Activated CD4-positive, alpha-beta memory T cell treated with anti-CD3 and anti-CD28 coated beads for 36 hours (primary cell): Measurements from ENCODE around the gene OR5AU1. TPM values are rescaled to one million over a fixed set of nuclear protein-coding genes. Genes with fewer than 3 reads are reported as not detected.

Experiments
- CTCF ChIA-PET: fragments of 350-600 bp; sonication (Branson Sonifier 250); formaldehyde crosslinking; loops from one replicate; lab custom pipeline; 2021; ENCODE audit warnings: antibody characterized with exemption, inconsistent platforms; lab: Charles Lee
- POLR2A ChIA-PET: fragments of 350-600 bp; sonication (Branson Sonifier 250); formaldehyde crosslinking; loops from one replicate; lab custom pipeline; 2021; ENCODE audit warnings: antibody characterized with exemption; lab: Charles Lee
- DNase-seq: peaks from one replicate; pipeline ENCODE4 v3.0.0-alpha.2; 2020
- H3K27ac Mint-ChIP-seq: one replicate; pipeline ENCODE4 v1.8.0; 2021; ENCODE audit warnings: mixed read lengths
- H3K27me3 Mint-ChIP-seq: one replicate; pipeline ENCODE4 v1.8.0; 2021; ENCODE audit warnings: mixed read lengths
- H3K36me3 Mint-ChIP-seq: one replicate; pipeline ENCODE4 v1.8.0; 2021; ENCODE audit warnings: mixed read lengths
- H3K4me1 Mint-ChIP-seq: one replicate; pipeline ENCODE4 v1.8.0; 2021; ENCODE audit warnings: low read depth, mixed read lengths
- H3K4me3 Mint-ChIP-seq: one replicate; pipeline ENCODE4 v1.8.0; 2021; ENCODE audit warnings: mild to moderate bottlenecking, mixed read lengths
- H3K9me3 Mint-ChIP-seq: one replicate; pipeline ENCODE4 v1.8.0; 2021; ENCODE audit warnings: mixed read lengths
- intact Hi-C: fragments of 100-400 bp; cut with micrococcal nuclease; formaldehyde crosslinking; loops from one replicate; pipeline ENCODE4 v1.15.1; 2023
- total RNA-seq, 2 experiments: library from RNA; stranded (reverse); gene quantifications; one replicate each; pipeline ENCODE4 v1.2.3, GENCODE V29; 2021

Gene OR5AU1
- total RNA-seq, 2 experiments from 2014 or later = not detected

DNA sequence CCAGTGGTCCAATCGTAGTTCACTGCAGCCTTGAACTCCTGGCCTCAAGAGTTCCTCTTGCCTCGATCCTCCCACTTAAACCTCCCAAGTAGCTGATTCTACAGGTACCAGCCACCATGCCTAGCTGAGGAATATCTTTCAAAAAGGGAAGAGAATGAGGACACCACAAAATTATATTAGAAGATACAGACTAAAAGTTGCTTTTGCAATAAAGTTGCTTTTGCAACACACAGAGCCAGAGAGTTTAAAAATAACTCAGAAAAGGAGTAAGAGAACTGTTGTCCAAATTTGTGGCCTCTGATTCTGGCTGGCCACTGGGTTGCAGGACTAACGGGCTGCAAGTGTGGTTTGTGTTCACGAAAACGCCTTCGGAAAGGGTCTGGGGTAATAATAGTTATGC is 35.2 kb downstream of the OR5AU1 start:
- H3K27ac Mint-ChIP-seq = no peak overlapping the region

GRCh38 chr14:21118933-21119332 is 36.9 kb downstream of the OR5AU1 start:
- Mint-ChIP-seq H3K4me1 (no peaks in the 10 kb centered on the region), H3K4me3 (no peak overlapping the region), H3K9me3 (no peaks in the 10 kb centered on the region), H3K27me3 (peaks cover 9% of the 10 kb centered on the region), H3K36me3 (no peaks in the 10 kb centered on the region), H3K27ac (no peak overlapping the region)
- ChIA-PET POLR2A (no interaction called here), CTCF (interaction anchor here (1.0 kb wide), 1 partner anchor 104 kb away, joined by 3 read pairs; no protein-coding TSS in a partner anchor)
- no peak for DNase-seq
- intact Hi-C loops = no loop called here

More for the DNA sequence above, 35.2 kb downstream of the OR5AU1 start:
- ChIA-PET POLR2A (no interaction called here), CTCF (interaction anchor here (1.2 kb wide), 1 partner anchor 15 kb away, joined by 3 read pairs; no protein-coding TSS in a partner anchor)
- peaks cover 12% of the 10 kb centered on the region for H3K27me3 Mint-ChIP-seq
- intact Hi-C loops = no loop called here
- H3K9me3 Mint-ChIP-seq = peaks cover 5% of the 10 kb centered on the region
- H3K4me3 Mint-ChIP-seq = no peak overlapping the region
- H3K36me3 Mint-ChIP-seq = peaks cover 2% of the 10 kb centered on the region
- no peak for DNase-seq
- H3K4me1 Mint-ChIP-seq = no peaks in the 10 kb centered on the region

GRCh38 chr14:21113369-21113768 is 42.5 kb downstream of the OR5AU1 start:
- no peak for DNase-seq
- Mint-ChIP-seq H3K27me3 (peaks cover 3% of the 10 kb centered on the region), H3K27ac (no peak overlapping the region), H3K4me1 (peaks cover 19% of the 10 kb centered on the region), H3K9me3 (no peaks in the 10 kb centered on the region), H3K4me3 (no peak overlapping the region), H3K36me3 (peaks cover 1% of the 10 kb centered on the region)
- intact Hi-C loops = no loop called here
- CTCF ChIA-PET = interaction anchor here (0.9 to 1.3 kb wide), 3 partner anchors 10 to 99 kb away, joined by 3 to 8 read pairs (median 4); no protein-coding TSS in a partner anchor
- POLR2A ChIA-PET = no interaction called here

GRCh38 chr14:21112255-21112654 is 43.6 kb downstream of the OR5AU1 start:
- CTCF ChIA-PET = interaction anchor here (1.0 to 2.2 kb wide), 4 partner anchors 9 to 98 kb away, joined by 3 to 8 read pairs (median 4); no protein-coding TSS in a partner anchor
- no peak overlapping the region for H3K4me3 Mint-ChIP-seq
- H3K4me1 Mint-ChIP-seq = peaks cover 19% of the 10 kb centered on the region
- DNase-seq = no peak
- no peaks in the 10 kb centered on the region for H3K27me3 Mint-ChIP-seq
- no peaks in the 10 kb centered on the region for H3K9me3 Mint-ChIP-seq
- peaks cover 1% of the 10 kb centered on the region for H3K36me3 Mint-ChIP-seq
- H3K27ac Mint-ChIP-seq = no peak overlapping the region
- intact Hi-C loops = no loop called here
- POLR2A ChIA-PET = no interaction called here

GRCh38 chr14:21109377-21110138 is 46.3 kb downstream of the OR5AU1 start:
- intact Hi-C loops = loop anchor here (10.0 kb wide), 1 partner anchor 655 kb away; the partner anchor contains the start of genes APEX1 and OSGEP
- POLR2A ChIA-PET = no interaction called here
- CTCF ChIA-PET = interaction anchor here (0.7 to 12.5 kb wide), 7 partner anchors 14 to 817 kb away, joined by 3 to 334 read pairs (median 9); no protein-coding TSS in a partner anchor
- H3K36me3 Mint-ChIP-seq = peaks cover 1% of the 10 kb centered on the region
- no peak overlapping the region for H3K4me3 Mint-ChIP-seq
- H3K4me1 Mint-ChIP-seq = peaks cover 32% of the 10 kb centered on the region
- no peaks in the 10 kb centered on the region for H3K27me3 Mint-ChIP-seq
- peak overlapping the region; percentile 81 for H3K27ac Mint-ChIP-seq
- peak; percentile 82 for DNase-seq
- H3K9me3 Mint-ChIP-seq = no peaks in the 10 kb centered on the region

DNA sequence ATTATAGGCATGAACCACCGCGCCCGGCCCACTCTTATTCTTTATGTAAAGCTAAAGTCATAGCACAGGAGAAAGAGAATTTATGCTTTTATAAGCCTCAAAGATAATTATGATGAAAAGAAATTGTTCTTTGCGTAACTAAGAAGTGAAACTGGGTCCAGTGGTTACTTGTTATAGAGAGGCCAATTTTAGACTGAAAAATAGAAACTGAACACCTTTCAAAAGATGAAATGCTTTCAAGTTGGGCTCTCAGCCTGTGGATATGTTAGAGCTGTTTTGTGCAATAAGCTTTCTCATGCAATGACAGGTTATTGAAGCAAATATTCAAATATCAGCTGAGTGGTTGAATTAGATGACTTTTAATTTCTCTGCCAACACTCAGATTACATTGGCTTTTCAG is 47.1 kb downstream of the OR5AU1 start:
- H3K27me3 Mint-ChIP-seq = no peaks in the 10 kb centered on the region
- no peak overlapping the region for H3K4me3 Mint-ChIP-seq
- H3K9me3 Mint-ChIP-seq = no peaks in the 10 kb centered on the region
- intact Hi-C loops = loop anchor here (10.0 kb wide), 1 partner anchor 654 kb away; the partner anchor contains the start of genes APEX1 and OSGEP
- ChIA-PET CTCF (interaction anchor here (0.6 to 12.5 kb wide), 7 partner anchors 13 to 139 kb away, joined by 3 to 334 read pairs (median 4); no protein-coding TSS in a partner anchor), POLR2A (no interaction called here)
- no peak overlapping the region for H3K27ac Mint-ChIP-seq
- peaks cover 33% of the 10 kb centered on the region for H3K4me1 Mint-ChIP-seq
- no peak for DNase-seq
- peaks cover 1% of the 10 kb centered on the region for H3K36me3 Mint-ChIP-seq

- Mint-ChIP-seq H3K27me3 (no peaks in the 10 kb centered on the region), H3K27ac (no peak overlapping the region), H3K9me3 (no peaks in the 10 kb centered on the region), H3K4me1 (peaks cover 43% of the 10 kb centered on the region), H3K36me3 (peaks cover 1% of the 10 kb centered on the region), H3K4me3 (no peak overlapping the region)
- ChIA-PET POLR2A (no interaction called here), CTCF (interaction anchor here (1.0 to 12.5 kb wide), 7 partner anchors 14 to 91 kb away, joined by 3 to 334 read pairs (median 51); partner anchors contain the start of gene ARHGEF40)
- no peak for DNase-seq
- intact Hi-C loops = loop anchor here (10.0 kb wide), 1 partner anchor 653 kb away; the partner anchor contains the start of genes APEX1 and OSGEP
Measured at GRCh38 chr14:21107283-21107800, 48.5 kb downstream of the OR5AU1 start.

- Mint-ChIP-seq H3K9me3 (no peaks in the 10 kb centered on the region), H3K27ac (no peak overlapping the region), H3K4me1 (peaks cover 49% of the 10 kb centered on the region), H3K36me3 (peaks cover 1% of the 10 kb centered on the region), H3K27me3 (no peaks in the 10 kb centered on the region), H3K4me3 (no peak overlapping the region)
- peak; percentile 88 for DNase-seq
- ChIA-PET CTCF (interaction anchor here (1.6 to 12.5 kb wide), 8 partner anchors 13 to 102 kb away, joined by 3 to 334 read pairs (median 68); partner anchors contain the start of gene ARHGEF40), POLR2A (no interaction called here)
- intact Hi-C loops = loop anchor here (10.0 kb wide), 1 partner anchor 652 kb away; the partner anchor contains the start of genes APEX1 and OSGEP
Measured at GRCh38 chr14:21106498-21107282, 49.2 kb downstream of the OR5AU1 start.

- H3K4me1 Mint-ChIP-seq = peaks cover 53% of the 10 kb centered on the region
- CTCF ChIA-PET = interaction anchor here (1.7 to 12.5 kb wide), 7 partner anchors 12 to 136 kb away, joined by 4 to 334 read pairs (median 86); partner anchors contain the start of gene ARHGEF40
- H3K4me3 Mint-ChIP-seq = no peak overlapping the region
- H3K36me3 Mint-ChIP-seq = peaks cover 1% of the 10 kb centered on the region
- no peaks in the 10 kb centered on the region for H3K9me3 Mint-ChIP-seq
- DNase-seq = no peak
- POLR2A ChIA-PET = no interaction called here
- no peaks in the 10 kb centered on the region for H3K27me3 Mint-ChIP-seq
- intact Hi-C loops = loop anchor here (10.0 kb wide), 1 partner anchor 651 kb away; the partner anchor contains the start of genes APEX1 and OSGEP
- no peak overlapping the region for H3K27ac Mint-ChIP-seq
Measured at GRCh38 chr14:21106176-21106497, 49.7 kb downstream of the OR5AU1 start.

DNA sequence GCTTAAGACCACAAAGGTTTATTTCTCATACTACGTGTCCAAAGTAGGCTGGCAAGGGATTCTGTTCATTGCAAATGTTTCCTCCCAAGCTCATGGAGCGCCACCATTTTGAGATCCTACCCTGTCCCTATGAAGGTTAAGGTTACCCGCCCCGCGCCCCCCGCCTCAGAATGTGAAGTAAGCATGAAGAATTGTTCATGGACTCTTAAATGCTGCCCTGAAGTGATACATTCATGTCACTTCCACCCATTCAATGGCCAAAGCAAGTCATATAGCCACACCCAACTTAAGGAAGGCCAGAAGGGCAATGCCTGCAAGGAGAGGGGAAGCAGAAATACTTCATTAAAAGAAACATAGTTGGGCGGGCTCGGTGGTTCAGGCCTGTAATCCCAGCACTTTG is 50.8 kb downstream of the OR5AU1 start:
- Mint-ChIP-seq H3K27ac (no peak overlapping the region), H3K4me1 (peaks cover 44% of the 10 kb centered on the region), H3K36me3 (no peaks in the 10 kb centered on the region), H3K4me3 (no peak overlapping the region), H3K9me3 (no peaks in the 10 kb centered on the region), H3K27me3 (no peaks in the 10 kb centered on the region)
- DNase-seq = no peak
- ChIA-PET POLR2A (interaction anchor here (1.0 to 2.6 kb wide), 5 partner anchors 13 to 134 kb away, joined by 3 to 13 read pairs (median 5); partner anchors contain the start of gene NDRG2), CTCF (interaction anchor here (0.6 to 12.5 kb wide), 21 partner anchors 11 to 1661 kb away, joined by 3 to 334 read pairs (median 4); partner anchors contain the start of gene ARHGEF40)
- intact Hi-C loops = loop anchor here (10.0 kb wide), 1 partner anchor 650 kb away; the partner anchor contains the start of genes APEX1 and OSGEP
